GM21381 (cell line): Measurements from ENCODE around the gene DDIAS.
A peak's percentile ranks its signal among the peaks of the same experiment; 100 is the strongest.
"Not testable (repeated sequence)": the region's sequence is repeated elsewhere in the genome, so short reads cannot be mapped to it uniquely, and the experiment has no call there.

Experiments used
- ATAC-seq: cut with Tn5 transposase; IDR thresholded peaks from one replicate; pipeline ENCODE4 v1.9.1; 2021; ENCODE audit warnings: mild to moderate bottlenecking, moderate library complexity; ENCODE audit not compliant: unreplicated experiment

DDIAS gene

GRCh38 chr11:82901165-82901921 is at the start of gene DDIAS:
Gene DDIAS (plus strand): TSS chr11:82901736. CDS start chr11:82914739, 13,003 bp downstream.
- ATAC-seq, result peak; percentile 59

- ATAC-seq, result no peak
Measured at GRCh38 chr11:82854242-82854641, 47.3 kb upstream of the DDIAS start.

GRCh38 chr11:82854916-82855315 is 46.6 kb upstream of the DDIAS start:
- ATAC-seq, result not testable (repeated sequence)

- no peak for ATAC-seq
Measured at GRCh38 chr11:82855616-82856015, 45.9 kb upstream of the DDIAS start.

- no peak for ATAC-seq
Measured at GRCh38 chr11:82857145-82857544, 44.4 kb upstream of the DDIAS start.

- ATAC-seq, result no peak
Measured at GRCh38 chr11:82858133-82858532, 43.4 kb upstream of the DDIAS start.

GRCh38 chr11:82858556-82859091 is 42.9 kb upstream of the DDIAS start:
- no peak for ATAC-seq

GRCh38 chr11:82859750-82860149 is 41.8 kb upstream of the DDIAS start:
- ATAC-seq, result no peak

GRCh38 chr11:82862379-82862778 is 39.2 kb upstream of the DDIAS start:
- no peak for ATAC-seq

GRCh38 chr11:82863209-82863608 is 38.3 kb upstream of the DDIAS start:
- no peak for ATAC-seq

- ATAC-seq, result no peak
Measured at GRCh38 chr11:82864268-82864667, 37.3 kb upstream of the DDIAS start.

- ATAC-seq, result no peak
Measured at GRCh38 chr11:82865841-82866240, 35.7 kb upstream of the DDIAS start.

- ATAC-seq, result no peak
Measured at GRCh38 chr11:82867495-82868082, 33.9 kb upstream of the DDIAS start.

- ATAC-seq, result no peak
Measured at GRCh38 chr11:82869657-82870056, 31.9 kb upstream of the DDIAS start.

- no peak for ATAC-seq
Measured at GRCh38 chr11:82871646-82872045, 29.9 kb upstream of the DDIAS start.

GRCh38 chr11:82872377-82873150 is 29.0 kb upstream of the DDIAS start:
- no peak for ATAC-seq

GRCh38 chr11:82873919-82874333 is 27.6 kb upstream of the DDIAS start:
- no peak for ATAC-seq

- ATAC-seq, result no peak
Measured at GRCh38 chr11:82874646-82875523, 26.7 kb upstream of the DDIAS start.

GRCh38 chr11:82883853-82884252 is 17.7 kb upstream of the DDIAS start:
- ATAC-seq, result no peak

GRCh38 chr11:82889133-82890001 is 12.2 kb upstream of the DDIAS start:
- no peak for ATAC-seq
